NCI-H1930 (cell line): ENCODE measurements around the gene ARF1.

ENCODE experiments used
- DNase-seq, 2 experiments: peaks; one replicate each; lab custom pipeline; 2025; lab: John Stamatoyannopoulos, UW

Gene ARF1

GRCh38 chr1:228148196-228148861 is 65.8 kb downstream of the ARF1 start:
- no peak for DNase-seq
